Cardiac fibroblast (primary cell): ENCODE results near the gene GCLC.
"Not testable (repeated sequence)": the region's sequence is repeated elsewhere in the genome, so short reads cannot be mapped to it uniquely, and the experiment has no call there.

ENCODE experiments used
- DNase-seq, 2 donors: peaks; one replicate each; pipeline versions ENCODE4 v3.0.0 to v3.0.0-alpha.2; 2010; ENCODE audit warnings: low read depth in 2 of 2
- H3K4me3 ChIP-seq, 2 donors: replicated peaks in 1 of 2; 1 replicate in 1 of 2; 2 replicates in 1 of 2; pipeline ENCODE4 v1.5.1; 2011; ENCODE audit warnings: low read depth in 2 of 2, low read length in 2 of 2, mild to moderate bottlenecking in 2 of 2, moderate library complexity in 1 of 2
- CTCF ChIP-seq: IDR thresholded peaks from one replicate; pipeline ENCODE4 v1.5.1; 2011; ENCODE audit warnings: low read depth, mild to moderate bottlenecking, low read length, inconsistent platforms

The GCLC gene

GRCh38 chr6:53565886-53566285 lies 21.0 kb upstream of the GCLC start:
- no peak for TF ChIP-seq CTCF
- H3K4me3 ChIP-seq, result no peak overlapping the region
- DNase-seq, result peak in 1 of 2 donors; percentile 53

- TF ChIP-seq CTCF, result no peak
- no peak overlapping the region for H3K4me3 ChIP-seq
- DNase-seq, result no peak
Measured at GRCh38 chr6:53564401-53565065, 19.6 kb upstream of the GCLC start.

GRCh38 chr6:53556986-53557715 lies 12.2 kb upstream of the GCLC start:
- no peak for DNase-seq
- no peak for TF ChIP-seq CTCF

GRCh38 chr6:53553600-53553999 lies 8.7 kb upstream of the GCLC start:
- H3K4me3 ChIP-seq, DNase-seq: not testable (repeated sequence)

More at GRCh38 chr6:53556986-53557715, 12.2 kb upstream of the GCLC start:
- no peak overlapping the region for H3K4me3 ChIP-seq

- not testable (repeated sequence) for H3K4me3 ChIP-seq, DNase-seq
Measured at GRCh38 chr6:53551681-53552080, 6.8 kb upstream of the GCLC start.

- peak; percentile 96 to 98 for DNase-seq
- H3K4me3 ChIP-seq, result peak overlapping the region; percentile 57 to 62
- no peak for TF ChIP-seq CTCF
Measured at GRCh38 chr6:53547811-53548496, 3.1 kb upstream of the GCLC start.

GRCh38 chr6:53547166-53547810 lies 2.4 kb upstream of the GCLC start:
- TF ChIP-seq CTCF, result no peak
- H3K4me3 ChIP-seq, result peak overlapping the region; percentile 57 to 62
- no peak for DNase-seq
